Measurements from ENCODE around the gene MAN2B2.

Gene MAN2B2

DNA sequence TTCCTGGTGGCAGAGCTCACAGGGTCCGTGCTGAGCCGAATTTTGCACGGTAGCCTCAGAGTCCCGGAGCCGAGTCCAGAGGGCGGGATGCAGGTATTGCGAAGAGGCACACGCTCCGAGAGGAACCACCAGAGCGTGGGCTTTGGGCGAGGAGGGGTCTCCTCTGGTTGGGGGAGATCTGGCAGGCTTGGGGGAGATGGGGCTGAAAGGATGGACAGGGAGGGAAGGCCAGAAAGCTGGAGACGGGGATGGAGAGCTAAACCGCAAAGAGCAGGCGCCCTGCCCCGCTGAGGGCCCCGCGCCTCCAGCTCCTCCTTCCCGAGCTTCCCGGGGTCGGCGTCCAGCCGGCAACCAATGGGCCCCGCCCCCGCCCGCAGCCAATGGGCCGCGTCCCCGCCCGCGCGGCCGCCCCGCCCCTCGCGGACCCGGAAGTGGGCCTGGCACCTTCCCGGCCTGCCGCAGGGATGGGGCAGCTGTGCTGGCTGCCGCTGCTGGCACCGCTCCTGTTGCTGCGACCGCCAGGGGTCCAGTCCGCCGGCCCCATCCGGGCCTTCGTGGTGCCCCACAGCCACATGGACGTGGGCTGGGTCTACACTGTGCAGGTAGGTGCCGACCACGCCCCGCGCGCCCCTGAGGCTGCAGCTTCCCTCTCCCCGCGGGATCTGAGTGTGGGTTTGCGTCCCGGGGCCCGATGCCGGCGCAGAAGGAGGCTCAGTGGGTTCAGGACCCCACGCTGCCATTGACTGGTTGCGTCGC, at the start of gene MAN2B2:
Gene MAN2B2, plus strand, starts transcription at position 443 of the 756 bp plus-strand sequence. Its CDS starts 22 bp downstream, at position 465.
- DNase-seq (ENCODE audit: low read depth in 2 of 2), result peak; percentile 64 to 71

DNA sequence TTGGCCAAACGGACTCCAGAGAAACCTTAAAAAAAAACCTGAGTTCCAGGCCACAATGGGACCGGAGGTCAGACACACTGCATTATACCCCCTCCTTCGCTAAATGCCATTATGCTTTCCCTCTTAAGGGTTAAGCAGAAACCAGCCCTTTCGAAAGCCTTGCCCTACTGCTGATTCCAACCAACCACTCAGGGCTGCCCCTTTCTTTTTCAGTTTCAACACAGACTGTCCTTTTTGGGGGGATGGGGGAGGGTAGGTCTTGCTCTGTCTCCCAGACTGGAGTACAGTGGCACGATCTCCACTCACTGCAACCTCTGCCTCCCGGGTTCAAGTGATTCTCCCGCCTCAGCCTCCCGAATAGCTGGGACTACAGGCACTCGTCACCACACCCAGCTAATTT, 49.5 kb upstream of the MAN2B2 start:
- DNase-seq (ENCODE audit: low read depth in 2 of 2), result no peak

DNA sequence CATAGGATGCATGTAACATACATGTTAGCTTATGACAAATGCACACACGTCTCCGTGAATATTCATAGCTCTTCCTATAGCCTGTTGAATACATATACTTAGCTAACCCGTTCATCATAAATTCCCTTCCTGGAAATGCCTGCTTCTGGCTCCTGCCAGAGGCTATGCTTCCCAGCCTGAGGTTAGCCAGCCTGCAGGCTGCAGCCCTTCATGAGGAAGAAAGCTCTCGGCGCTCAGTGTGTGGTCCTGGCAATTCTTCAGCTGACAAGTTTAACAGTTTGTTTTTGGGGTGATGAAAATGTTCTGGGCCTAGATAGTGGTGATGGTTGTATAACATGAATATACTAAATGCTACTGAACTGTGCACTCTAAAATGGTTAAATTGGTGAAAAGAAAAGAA, 48.8 kb upstream of the MAN2B2 start:
- DNase-seq (ENCODE audit: low read depth in 2 of 2), result no peak

DNA sequence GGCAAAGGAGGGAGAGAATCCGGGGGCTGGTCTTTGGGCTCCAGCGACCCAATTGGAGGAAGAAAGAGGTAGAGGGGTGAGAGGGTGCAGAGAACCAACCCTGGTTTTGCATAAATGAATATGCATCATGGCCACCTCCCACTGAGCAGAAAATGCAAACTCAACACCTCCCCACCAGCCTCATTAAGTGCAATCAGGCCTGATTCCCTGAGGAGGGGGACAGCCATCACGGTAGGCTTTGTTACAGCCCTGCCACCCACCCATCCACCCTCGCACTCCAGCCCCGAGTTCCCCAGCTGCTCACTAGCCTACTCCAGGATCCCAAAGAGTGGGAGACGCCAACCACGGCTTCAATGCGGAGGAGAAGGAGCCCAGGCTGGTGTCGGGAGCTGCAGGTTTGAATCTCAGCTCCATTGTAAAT, 48.3 kb upstream of the MAN2B2 start:
- DNase-seq (ENCODE audit: low read depth in 2 of 2), result no peak

DNA sequence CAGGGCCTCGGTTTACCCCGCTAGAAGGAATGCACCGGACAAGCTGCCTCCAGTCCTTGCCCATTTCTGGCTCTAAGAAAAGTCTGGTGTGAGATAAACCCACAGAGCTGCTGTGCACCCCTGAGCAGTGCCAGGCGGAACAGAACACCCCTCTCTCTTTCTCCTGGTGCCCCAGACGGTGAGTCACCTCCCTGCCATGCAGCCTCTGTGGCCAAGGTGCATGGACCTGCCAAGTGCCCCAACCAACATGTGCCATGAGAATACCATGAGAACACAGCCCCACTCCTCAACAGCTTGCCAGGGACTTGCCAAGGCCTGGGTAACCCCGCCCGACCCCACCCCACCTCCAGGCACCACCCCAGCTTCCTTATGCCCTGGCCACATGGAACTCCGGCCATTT, 47.7 kb upstream of the MAN2B2 start:
- no peak for DNase-seq (ENCODE audit: low read depth in 2 of 2)

DNA sequence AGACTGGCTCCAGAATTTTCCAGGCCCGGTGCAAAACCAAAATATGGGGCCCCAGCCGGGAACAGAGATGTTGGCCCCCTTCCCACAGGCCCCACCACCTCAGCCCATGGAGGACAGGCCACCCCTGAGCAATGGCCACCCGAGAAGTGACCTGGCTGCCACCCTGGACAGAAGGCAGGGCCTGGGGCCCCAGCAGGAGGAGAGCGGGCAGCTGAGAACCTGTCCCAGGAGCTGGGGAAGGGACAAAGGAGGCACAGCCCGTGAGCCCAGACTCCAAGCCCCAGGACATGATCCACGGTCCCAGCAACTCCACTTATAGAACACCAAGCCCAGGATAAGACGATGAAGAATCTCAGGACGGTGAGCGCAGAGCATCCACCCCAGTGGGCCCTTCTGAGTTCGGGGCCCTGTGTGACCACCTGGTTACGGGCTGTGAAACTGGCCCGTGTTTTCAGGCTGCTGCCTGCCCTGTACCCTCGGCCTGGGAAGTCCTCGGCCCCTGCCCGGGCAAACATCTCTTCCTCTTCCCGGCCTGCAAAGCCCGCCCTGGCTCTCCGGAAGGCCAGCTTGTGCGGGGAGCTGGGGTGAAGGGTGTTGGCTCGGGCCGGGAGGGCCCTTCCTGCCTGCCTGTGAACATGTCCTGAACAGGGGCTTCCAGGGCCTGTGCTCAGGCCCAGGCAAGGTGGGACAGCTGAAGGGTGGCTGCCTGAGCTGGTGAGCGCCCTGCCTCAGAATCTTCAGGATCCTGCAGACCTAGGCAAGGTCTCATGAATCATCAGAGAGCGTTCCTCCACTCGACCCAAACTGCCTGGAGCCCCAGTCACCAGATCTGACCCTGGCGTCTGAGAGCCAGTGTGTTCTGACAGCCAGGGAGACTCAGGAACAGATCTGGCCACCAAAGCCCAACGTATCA, 47.0 kb upstream of the MAN2B2 start:
- no peak for DNase-seq (ENCODE audit: low read depth in 2 of 2)

DNA sequence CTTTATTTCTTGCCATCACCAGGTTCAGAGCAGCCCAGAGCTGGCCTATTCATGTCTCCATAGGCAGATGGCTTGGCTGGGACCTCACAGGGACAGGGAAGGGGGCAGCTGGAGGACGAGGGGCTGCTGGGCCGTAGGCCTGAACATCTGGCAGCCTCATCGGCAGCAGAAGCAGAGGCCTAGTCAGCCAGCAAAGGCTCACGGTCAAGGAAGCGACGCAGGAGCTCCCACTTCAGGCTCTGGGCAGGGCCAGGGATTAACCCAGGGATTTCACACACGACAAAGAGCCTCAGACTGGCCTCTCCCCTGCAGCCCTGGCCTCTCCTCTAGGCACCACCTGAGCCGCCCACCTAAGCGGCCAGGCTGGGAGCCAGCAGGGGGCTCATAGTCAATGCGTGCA, 46.0 kb upstream of the MAN2B2 start:
- DNase-seq (ENCODE audit: low read depth in 2 of 2), result no peak

DNA sequence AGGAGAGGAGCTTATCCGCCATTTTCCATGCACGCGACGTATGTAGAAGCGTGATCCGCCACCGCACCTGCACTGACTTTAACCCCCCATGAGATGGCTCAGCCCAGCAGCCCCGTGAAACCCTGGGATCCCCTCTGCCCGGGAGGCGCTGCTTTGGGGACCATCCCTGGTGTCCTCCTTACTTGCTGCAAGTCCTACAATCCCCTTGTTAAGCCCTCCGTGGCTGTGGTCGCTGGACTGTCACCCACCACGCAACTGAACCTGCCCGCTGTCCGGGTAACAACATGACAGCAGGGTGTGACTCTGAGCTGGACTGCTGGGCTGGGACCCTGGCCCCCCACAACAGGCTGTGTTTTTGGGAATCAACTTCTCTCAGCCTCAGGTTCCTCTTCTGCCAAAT, 44.7 kb upstream of the MAN2B2 start:
- DNase-seq (ENCODE audit: low read depth in 2 of 2), result no peak

DNA sequence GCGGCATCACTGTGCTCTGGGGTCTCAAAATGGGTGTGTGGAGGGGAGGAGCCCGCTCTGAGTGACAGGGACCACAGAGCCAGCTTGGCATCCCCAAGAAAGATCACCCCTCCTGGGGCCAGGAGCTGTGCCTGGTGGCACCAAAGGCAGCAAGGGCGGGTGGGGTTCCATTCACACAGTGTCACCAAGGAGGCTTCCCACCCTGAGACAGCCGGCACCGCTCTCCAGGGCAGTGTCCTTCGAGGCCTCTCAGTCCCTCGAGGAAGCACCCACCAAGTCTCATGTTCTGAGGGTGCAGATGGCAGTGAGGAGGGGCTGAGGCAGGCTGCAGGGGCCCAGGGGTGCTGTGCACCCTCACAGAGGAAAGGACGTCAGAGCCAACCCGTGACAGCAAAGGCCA, 44.0 kb upstream of the MAN2B2 start:
- DNase-seq (ENCODE audit: low read depth in 2 of 2), result no peak

DNA sequence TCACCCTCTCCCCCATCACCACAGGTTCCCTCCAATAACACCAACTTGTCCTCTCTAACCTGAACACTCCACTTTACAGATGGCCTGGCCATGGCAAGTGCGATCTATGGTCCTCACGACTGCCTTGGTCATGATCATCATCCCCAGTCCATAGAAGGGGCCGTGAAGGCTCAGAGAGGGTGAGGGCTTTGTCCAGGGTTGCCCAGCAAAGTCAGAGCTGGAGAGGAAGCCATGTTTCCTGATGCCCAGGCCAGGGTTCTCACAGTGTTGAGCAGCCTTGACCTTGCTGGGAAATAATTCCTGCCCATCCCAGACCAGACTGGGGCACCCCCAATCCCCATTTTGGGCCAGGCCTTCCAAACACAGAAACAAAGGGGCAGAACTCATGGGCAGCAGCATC, 42.9 kb upstream of the MAN2B2 start:
- DNase-seq (ENCODE audit: low read depth in 2 of 2), result no peak

DNA sequence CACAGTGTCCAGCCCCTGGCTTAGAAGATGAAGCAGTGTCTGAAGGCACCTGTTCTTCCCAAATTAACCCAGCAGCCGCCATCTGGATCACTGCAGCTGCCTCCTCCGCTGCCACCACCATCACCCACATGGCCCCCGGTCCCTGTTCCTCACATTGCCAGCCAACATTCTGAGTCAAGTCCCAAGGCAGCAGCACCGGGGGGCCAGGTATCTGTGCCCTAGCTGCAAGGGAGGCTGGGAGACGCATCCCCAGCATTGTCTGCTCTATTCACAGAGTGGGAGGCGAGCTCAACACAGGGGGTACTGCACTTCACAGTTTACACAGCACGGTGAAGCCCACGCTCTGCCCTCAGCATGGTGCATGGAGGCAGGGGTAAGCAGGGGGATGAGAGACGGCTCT, 42.3 kb upstream of the MAN2B2 start:
- no peak for DNase-seq (ENCODE audit: low read depth in 2 of 2)

DNA sequence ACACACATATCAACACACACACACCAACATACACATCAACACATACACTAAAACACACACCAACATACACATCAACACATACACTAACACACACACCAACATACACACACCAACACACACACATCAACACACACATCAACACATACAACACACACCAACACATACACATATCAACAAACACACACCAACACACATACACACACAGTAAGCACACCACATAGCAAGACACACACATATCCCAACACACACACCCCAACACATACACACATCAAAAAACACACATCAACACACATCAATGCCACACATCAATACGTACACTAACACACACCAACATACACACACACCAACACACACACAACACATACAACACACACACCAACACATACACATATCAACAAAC, 40.9 kb upstream of the MAN2B2 start:
- no peak for DNase-seq (ENCODE audit: low read depth in 2 of 2)

DNA sequence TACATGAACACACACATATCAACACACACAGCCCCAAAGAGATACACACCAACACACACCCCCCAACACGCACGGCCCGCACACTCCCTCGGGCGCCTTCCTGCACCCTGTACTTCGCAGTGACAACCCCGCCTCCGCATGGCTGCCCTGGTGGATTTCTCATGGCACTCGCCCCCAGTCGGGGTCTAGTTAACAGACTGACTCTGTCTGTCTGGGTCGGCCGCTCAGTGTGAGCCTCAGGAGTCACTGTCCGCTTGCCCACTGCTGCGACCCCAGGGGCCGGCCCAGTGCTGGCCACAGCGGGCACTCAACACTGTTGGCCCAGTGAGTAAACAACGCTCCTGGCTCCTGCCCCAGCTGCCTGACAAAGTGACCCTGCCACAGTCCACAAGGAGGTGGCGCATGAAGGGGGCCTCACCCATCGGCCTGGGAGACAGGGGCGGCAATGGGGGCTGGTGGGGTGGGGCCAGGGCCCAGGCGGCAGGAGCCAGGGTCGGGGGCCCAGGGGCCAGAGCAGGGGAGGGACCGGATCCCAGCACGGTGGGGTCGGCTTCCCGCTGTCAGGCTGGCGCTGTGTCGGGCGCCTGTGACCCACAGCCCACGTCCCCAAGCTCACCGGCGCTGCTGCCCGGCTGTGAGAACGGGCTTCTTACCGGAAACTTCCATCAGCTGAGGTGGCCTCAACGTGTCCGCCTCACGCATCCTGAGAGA, 40.2 kb upstream of the MAN2B2 start:
- DNase-seq (ENCODE audit: low read depth in 2 of 2), result no peak

DNA sequence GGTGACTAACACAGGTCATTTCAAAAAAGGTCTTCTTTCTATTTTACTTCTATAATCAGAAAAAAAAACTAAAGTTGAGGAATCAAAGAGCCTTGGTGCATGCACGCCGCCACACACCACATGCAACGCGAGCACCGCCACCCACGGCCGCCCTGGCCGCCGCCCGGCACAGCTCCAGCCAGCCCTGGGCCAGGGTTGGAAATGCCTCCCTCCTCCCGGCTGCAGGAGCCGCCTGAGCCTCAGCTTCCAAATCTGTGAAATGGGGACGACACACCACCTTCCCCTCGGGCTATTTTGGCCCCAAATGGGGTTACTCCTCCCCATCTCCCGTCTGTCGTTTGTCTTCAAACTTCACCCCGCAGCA, 39.7 kb upstream of the MAN2B2 start:
- DNase-seq (ENCODE audit: low read depth in 2 of 2), result no peak

DNA sequence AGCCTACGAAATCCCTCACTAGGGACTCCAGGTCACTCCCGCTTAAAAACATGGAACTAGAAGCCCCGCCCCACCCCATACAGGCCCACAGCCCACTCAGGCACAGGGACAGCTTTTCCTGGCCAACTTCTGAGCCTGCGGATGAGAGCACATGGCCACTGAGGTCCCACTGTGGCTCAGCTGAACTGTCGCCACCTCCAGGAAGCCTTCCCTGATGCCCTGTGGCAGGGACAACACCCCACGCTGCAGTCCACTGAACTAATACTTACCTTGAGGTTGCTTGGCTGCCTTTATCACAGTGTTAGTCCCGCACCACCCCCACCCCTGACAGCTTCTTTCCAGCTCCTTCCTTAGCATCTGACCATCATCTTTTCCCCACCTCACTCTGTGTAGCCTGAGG, 39.3 kb upstream of the MAN2B2 start:
- DNase-seq (ENCODE audit: low read depth in 2 of 2), result no peak

DNA sequence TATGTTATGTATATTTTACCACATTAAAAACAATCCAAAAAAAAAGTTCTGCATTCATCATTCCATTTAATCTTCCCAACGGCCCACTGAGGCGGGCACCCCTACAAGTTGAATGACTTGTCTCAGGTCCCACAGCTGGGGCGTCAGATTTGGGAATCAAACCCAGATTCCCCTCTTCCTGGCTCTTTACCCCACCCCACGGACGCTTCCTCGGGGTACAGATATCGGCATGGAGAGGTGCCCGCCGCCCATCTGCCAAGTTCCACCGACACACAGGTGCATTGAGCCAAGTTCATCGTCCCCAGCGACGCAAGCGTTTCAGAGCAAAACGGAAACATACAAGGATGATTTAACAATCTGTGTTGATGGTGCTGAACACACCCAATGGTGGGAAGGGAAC, 36.9 kb upstream of the MAN2B2 start:
- DNase-seq (ENCODE audit: low read depth in 2 of 2), result no peak

DNA sequence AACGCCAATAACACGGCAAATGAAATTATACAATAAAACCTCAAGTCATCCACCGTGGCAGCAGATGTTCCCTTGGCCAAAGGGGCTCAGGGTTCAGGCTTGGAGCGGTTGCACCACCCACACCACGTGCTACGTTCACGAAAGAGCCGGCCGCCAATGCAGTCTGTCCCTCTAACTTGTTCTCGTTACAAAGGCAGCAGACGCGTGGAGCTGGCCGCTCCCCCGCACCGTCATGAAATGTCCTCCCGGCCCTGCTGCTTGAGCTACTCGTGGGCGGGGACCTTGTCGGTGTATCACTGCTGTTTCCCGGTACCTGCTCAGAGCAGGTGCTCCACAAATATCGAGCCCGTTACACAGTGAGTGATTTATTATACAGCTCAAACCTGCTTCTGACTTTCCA, 36.4 kb upstream of the MAN2B2 start:
- no peak for DNase-seq (ENCODE audit: low read depth in 2 of 2)

DNA sequence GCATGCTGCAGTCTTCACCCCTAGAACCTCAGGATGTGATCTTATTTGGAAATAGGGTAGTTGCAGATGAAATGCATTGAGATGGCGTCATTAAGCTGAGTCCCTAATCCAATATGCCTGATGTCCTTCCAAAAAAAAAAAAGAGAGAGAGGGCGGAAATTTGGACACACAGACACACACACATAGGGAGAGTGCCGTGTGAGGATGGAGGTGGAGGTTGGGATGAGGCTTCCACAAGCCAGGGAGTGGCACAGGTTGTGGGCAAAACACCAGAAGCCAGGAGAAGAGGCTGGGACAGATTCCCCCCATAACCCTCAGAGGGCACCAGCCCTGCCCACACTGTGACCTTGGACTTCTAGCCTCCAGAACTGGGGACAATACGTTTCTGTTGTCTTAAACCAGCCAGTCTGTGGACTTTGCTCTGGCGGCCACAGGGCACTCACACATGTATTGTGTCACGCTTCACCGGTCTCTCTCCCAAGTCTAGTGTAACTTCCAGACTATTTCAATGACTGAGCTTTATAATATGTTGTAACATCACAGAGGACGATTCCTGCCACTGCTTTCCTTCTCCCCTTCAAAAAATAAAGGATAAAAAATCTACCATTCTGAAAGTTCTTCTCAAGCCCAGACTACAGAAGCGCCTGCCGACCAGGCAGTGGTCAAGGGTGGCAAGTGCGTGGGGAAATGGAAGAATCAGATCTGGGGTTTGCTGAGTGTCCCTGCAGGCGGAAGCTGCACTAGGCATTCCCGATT, 35.8 kb upstream of the MAN2B2 start:
- DNase-seq (ENCODE audit: low read depth in 2 of 2), result no peak

DNA sequence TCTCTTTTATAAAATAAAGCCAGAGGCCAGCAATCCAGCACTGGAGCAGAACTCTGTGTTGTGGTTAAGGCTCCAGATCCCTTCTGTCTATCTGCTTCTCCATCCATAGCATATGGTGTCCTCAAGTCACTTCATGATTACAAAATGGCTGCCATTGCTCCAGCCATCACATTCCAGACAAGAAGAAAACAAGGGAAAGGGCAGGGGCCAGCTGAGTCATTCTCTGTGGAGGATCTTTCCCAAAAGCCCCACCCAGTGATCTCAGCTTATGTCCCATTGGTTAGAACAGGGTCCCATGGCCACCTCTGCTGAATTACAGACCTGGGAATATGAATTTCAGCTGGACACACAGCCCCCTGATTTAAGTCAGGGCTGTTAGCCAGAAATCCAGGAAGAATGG, 34.1 kb upstream of the MAN2B2 start:
- DNase-seq (ENCODE audit: low read depth in 2 of 2), result no peak

DNA sequence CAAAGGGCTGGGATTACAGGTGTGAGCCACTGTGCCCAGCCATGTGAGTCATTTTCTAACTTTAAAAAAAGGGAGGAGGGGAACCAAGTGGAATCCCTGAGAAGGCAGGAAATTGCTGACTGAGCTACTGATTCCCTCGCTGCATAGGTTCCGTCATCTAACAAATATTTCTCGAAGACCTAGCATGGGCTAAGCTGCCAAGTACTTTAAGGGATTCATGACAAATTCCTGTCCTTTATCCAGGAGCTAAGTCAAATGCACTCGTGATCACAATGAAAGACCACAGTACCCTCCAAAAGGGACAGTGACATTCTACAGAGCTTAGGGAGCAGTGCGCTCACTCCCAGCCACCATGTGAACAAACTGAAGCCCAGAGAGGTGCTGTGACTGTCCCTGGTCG, 33.2 kb upstream of the MAN2B2 start:
- DNase-seq (ENCODE audit: low read depth in 2 of 2), result no peak

DNA sequence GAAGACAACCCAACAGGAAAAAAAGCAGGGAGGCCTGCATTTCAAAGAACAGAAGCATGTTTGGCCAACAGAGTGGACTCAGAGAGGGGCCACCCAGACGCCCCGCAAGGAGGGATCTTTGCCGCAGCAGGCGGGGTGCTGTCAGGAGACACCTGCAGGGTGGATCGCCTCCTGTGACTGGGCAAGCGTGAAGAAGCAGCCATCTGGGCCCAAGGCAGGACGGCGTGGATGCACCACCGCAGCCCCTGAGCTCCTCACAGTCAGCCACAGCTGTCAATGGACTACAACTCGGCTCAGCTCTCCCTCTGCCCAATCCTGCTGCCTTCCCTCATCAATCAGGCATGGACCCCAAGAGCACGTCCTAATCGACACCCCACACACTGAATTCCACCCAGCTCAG, 32.0 kb upstream of the MAN2B2 start:
- DNase-seq (ENCODE audit: low read depth in 2 of 2), result no peak

DNA sequence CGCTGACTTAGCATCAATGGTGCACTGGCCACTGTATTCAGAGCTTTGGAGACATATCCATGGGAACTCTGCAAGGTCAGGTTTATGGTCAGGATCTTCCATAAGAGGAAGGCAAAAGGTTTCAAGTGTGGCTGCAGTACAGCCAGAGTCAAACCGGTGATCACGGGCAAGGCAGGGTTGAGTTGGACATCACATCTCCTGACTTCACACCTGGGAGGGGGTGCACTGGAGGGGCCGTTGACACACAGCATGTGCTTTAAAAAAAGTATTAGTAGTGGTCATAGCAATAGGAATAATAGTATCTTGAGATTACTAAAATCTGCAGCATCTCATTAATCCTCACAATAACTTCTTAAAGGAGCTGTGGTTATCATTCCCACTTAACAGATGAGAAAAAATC, 28.9 kb upstream of the MAN2B2 start:
- DNase-seq (ENCODE audit: low read depth in 2 of 2), result no peak
